NCI-H1436 treated with DMSO at 0.1 percent for 48 hours (cell line): Measurements from ENCODE around the gene KCNH6.

ENCODE experiments used
- DNase-seq: peaks from one replicate; lab custom pipeline; 2025; lab: John Stamatoyannopoulos, UW

KCNH6 gene

DNA sequence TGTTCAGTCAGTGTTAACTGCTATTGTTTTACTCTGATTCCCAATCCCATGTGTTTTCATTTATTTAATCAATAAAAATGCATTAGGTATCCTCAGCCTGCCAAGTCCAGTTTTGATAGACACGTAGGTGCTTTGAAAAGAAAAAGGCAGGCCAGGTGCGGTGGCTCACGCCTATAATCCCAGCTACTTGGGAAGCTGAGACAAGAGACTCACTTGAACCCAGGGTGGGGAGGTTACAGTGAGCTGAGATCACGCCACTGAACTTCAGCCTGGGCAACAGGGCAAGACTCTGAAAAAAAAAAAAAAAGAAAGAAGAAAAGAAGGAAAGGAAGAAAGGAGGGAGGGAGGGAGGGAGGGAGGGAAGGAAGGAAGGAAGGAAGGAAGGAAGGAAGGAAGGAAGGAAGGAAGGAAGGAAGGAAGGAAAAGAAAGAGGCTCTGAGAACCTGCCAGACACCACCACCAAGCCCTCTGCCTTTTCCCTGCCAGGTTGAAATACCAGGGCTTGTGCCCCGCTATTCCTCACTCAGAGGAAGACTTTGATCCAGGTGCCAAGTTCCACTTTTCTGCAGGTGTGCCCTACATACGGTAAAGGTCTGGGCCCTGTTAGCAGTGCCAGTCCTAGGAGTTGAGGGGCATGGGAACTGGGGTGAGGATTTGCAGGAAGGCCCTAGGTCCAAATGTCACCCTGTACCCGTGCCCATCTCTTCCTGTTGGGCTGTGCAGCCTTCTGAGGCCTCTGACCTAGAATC, 10.1 kb upstream of the KCNH6 start:
- no peak for DNase-seq

DNA sequence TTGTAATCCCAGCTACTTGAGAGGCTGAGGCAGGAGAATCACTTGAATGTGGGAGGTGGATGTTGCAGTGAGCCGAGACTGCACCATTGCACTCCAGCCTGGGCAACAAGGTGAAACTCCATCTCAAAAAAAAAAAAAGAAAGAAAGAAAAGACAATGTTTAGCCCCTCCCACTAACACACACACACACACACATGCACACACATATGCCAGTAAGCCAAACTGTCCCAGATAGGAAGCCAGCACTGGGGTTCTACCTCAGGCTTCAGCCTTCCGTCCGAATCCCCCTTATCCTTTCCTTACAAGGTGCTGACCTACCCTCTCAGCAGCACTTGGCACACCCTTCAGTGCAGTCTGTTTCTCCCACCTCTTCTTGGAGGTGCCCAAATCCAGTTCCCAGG, 8.7 kb upstream of the KCNH6 start:
- DNase-seq = no peak

DNA sequence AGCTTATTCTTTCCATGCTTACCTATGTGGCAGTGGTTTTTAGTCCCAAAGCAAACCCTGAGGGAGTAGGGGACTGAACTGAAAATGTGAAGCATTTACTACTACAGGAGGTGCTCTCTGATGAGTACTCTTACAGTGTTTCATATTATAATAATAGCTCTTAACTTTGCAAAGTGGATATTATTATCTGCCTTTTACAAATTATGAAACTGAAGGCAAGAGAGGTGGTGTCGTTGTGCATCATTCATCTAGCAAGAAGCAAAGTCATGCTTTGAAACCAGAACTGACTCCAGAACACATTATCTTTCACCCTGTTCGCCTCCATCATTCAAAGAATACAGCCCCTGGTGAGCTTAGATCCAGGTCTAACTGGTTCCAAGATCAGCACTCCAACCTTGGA, 8.2 kb upstream of the KCNH6 start:
- no peak for DNase-seq

DNA sequence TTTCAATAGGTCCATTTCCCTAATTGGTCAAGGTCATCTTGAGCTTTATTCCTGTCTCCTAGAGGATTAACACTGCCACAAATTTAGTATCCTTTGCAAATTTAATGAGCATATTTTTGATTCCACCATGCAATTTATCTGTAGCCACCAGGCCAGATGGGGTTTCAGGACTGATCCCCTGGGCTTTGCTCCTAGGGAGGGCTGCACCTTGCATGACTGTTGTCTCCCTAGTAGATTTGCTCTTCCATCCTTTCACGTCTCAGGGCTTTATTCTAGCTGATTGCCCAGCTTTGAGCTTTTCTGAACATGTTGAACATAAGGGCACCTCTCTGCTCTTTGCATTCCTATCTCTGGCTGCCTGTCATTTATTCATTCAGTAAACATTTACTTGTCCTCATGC, 7.7 kb upstream of the KCNH6 start:
- DNase-seq = no peak

DNA sequence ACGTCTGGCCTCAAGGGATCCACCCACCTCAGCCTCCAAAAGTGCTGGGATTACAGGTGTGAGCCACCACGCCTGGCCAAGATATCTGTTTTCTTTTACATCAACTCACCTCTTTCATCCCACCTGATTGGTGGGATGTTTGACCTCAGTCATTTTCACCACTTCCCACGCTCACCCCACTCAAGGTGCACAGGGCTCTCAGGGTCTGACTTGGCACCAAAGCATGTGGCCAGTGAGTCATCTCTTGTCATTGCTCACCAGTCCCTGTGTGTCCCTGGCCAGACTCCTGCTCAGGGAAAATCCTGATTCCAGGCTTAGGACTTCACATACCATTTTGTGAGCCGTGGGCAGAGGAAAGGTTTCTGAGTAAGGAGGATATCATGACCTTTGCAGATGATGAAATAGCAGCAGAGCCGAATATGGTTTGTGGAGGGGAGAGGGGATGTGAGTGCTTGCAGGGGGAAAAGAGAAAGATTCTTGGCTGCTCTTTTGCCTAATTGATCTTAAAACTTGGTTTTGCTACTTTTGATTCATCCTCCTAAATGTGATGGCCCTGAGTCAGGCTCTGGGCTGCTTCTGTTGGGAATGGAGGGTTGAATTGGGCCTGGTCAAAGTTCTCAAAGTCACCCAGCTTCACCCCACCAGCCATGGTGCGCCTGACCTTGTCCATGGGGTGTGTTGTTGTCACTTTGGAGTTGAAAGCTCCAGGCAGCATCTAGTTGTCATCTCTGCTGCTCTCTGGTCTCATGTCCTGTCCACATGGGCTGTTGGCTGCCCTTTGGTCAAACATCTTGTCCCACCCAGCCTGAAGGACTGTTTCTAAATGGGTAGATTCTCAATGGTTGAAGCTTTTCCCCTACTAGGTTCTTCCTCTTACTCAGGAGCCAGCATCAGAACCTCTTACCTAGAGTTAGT, 6.0 kb upstream of the KCNH6 start:
- DNase-seq = no peak

DNA sequence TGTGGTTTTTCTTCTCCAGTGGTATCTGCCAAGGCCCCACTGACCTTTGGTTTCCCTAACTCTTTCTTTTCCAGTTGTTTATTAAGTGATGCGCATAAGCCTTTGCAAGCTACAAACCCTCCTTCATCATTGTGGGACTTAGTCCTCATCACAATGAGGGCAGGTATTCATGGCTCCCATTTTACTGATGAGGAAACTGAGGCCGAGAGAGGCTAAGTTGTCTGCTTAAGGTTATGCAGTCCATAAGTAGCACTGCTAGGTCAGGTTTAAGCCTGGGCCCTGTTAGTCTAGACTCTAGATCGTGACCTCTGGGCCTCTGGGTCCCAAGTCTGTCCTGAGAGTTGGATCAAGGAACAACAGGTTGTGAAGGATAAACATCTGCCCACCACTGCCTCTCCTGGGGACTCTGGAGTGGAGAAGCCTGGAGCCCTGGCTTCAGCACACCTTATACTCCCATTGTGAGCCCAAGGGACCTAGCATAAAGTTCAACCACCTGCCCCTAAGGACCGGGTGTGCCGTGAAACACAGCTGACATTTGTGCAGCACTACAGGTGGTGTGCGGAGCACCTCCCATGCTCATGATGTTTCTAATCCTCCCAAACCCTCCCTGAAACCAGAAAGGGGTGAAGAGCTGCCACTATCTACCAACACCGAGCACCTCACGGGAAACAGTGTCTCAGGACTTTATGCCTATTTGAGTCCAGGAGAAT, 5.2 kb upstream of the KCNH6 start:
- DNase-seq = peak; percentile 59

DNA sequence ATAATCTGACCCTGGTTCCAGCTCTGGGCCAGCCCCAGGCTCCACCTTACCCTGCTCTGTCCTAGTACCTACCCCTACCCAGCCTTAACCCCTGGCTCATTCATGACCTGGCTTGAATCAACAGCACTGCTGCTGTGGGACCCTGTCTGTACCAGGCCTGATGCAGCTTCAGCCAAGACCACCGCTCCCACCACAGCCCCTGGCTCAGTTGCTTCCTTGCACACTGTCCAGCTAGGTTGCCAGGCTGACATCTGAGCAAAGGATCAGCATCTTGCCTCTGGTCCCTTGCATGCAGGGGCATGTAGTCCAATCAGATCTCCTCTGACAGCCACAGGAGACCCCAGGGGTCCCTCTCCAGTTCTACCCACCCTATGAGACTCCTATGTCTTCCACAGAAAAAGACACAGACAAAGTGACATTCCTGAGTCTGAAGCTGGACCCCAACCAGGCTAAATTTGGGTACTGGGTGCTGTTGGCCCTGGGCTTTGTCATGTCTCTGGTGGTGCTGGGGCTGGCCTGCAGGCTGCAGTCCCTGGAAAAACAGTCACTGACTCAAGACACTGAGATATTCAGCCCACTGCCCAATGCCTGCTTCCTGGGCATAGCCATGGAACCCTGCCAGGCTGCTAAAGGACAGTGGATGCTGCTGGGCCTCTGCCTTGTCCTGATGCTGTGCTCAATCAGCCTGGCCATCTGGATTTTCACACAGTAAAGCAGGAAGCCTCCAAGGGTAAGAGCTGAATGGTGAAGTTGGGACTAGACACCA, 3.9 kb upstream of the KCNH6 start:
- DNase-seq = no peak

DNA sequence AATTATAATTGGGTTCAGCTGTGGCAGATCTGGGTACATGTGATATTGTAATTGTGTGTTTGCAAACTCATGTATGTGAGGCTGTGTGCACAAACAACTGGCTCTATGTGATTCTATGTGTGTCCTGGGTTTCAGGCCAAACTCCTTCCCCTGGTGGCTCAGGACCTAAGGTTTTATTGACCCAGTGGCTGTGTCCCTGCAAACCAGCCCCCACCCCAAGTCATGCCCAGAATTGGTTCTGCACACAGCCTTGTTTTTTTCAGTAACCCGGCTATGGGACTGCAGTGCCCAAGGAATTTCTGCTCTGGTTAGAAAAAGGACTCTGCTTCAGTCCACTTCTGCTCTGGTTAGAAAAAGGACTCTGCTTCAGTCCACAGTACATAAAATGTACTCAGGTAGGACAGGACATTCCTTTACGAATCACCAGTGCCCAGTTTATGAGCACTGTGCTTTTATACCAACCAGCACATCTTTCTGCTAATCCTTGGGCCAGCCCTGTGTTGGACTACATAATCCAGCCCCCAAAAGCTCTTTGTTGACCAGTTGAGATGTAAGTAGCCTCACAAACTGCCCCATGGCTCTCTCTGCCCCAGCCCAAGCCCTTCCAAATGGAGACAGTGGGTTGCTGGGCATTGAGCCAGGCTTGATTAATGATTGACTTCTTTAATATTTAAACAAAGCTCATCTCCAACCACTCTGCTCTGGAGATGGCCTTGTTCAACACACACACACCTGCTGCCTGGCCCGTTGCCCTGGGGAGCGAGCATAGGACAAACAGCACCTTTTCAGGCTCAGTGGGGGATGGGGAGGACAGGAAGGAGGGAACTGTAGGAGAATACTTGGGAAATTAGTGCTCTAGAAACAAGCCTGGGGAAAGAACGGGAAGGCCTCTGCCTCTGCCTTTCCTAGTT, 2.9 kb upstream of the KCNH6 start:
- DNase-seq = peak; percentile 58

DNA sequence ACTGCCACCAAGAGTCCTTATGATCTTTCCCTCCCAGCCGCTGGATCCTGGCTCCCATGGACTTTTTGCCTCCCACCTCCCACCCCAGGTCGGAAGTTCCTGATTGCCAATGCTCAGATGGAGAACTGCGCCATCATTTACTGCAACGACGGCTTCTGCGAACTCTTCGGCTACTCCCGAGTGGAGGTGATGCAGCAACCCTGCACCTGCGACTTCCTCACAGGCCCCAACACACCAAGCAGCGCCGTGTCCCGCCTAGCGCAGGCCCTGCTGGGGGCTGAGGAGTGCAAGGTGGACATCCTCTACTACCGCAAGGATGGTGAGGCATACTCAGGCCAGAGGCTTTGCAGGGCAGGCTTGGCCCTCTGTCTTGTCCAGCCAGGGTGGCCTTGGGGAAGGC, 893 bp downstream of the KCNH6 start:
- no peak for DNase-seq

DNA sequence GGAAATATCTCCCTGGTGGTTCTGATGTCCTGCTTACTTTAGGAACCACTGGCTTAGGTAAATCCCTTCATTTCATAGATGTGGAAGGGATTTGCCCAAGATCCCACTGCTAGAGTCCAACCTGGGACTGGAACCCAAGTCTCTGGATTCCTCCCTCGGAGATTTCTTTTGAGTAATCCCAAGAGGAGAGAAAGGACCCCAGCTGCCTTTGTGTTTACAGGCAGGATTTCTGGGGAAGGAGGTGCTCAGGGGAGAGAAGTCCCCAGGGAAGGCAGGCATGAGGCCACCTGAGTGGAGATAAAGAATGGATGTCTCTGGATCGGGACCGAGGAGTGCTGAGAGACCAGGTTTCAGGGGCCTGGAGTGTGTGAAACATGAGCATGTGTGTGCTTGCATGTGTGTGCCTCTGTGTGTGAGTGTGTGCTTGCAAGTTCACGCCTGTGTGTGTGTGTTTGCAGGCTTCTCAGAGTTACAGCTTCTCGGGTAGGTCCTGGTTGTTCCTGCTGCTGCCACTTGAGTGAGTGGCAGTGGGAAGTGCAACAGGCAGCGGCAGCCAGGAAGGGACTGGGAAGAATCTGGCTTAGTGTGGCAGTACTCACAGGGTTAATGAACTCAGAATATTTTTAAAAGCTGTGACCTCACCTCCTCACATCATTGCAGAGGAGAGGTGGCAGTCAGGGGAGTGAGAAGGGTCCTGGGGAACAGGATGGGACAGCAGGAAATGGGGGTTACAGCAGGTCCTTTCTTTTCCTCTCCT, 2.2 kb downstream of the KCNH6 start:
- no peak for DNase-seq

DNA sequence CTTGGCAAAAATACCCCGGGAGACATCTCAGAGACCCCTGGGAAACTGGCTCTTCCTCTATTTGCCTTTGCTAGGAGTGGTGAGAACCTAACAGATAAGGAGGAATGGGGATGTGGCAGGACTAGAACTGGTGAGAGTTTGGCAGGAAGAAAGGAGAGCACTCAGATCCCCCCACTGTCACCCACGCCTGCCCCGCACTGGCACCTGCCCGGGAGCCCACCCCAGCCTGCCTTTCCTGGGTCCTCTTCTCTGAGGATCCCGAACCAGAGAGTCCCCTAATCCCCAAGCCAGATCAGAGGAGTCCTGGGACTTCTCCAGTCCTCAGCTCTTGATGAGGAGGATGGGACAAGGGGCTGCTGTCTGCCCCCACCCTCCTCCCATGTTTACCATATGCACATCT, 3.7 kb downstream of the KCNH6 start:
- DNase-seq = no peak

DNA sequence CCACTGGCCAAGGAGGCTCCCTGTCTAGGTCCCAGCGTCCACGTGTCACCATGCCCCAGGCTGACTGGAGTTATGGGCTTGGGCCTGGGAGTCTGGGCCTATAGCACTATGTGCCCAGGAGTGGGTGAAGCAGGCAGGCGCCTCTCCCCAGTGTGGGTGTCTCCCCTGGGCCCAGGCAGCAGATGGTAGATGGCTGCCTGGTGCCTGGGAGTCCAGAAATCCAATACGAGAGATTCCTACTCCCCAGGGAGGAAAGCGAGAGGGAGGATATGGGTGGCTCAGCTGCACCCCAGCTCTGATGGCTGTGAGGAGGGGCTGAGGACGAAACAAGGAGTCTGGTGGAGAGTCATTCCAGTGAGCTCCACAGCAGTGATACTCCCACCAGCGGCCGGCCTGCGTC, 5.0 kb downstream of the KCNH6 start:
- no peak for DNase-seq

DNA sequence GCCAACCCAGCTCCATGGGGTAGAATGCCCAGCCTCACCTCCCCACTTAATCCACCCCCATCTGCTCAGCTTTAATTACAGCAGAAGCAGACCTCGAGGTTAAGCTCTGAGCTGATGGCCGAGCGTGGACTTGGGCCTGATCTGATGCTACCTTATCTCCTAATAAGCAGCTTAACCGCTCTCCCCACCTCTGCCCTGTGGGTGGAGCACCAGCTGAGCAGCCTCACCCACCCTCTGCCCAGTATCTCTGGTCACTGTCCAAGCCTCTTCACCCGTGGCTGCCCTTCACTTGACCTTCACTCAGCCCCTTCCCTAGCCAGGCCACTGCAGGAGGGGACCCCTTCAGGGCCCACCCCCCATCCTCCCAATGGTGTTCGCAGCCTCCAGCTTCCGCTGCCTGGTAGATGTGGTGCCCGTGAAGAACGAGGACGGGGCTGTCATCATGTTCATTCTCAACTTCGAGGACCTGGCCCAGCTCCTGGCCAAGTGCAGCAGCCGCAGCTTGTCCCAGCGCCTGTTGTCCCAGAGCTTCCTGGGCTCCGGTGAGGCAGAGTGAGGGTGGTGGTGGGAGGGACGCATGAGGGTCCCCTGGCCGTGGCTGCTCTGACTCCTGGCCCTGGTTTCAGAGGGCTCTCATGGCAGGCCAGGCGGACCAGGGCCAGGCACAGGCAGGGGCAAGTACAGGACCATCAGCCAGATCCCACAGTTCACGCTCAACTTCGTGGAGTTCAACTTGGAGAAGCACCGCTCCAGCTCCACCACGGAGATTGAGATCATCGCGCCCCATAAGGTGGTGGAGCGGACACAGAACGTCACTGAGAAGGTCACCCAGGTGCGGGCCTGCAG, 6.8 kb downstream of the KCNH6 start:
- DNase-seq = no peak

DNA sequence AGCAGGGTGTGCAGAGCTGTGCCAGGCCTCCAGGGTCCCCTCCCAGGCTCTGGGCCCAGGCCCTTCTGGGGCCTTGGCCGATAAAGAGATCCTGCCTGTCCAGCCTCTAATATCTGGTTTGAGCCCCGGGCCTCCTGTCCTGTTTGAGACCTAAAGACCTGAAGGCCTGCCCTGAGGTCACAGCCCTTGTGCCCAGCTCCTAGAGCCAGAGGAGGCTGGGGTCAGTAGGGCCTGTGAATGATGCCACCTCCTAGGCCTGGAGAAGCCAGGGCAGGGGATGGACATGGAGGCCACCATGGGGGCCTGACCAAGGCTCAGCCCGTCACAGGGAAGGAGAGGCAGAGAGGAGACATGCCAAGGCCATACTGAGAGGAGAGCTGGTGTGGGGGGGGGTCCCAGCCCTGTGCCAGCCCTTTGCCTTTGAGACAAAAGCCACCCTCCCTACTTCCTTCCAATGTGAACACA, 7.4 kb downstream of the KCNH6 start:
- DNase-seq = no peak

DNA sequence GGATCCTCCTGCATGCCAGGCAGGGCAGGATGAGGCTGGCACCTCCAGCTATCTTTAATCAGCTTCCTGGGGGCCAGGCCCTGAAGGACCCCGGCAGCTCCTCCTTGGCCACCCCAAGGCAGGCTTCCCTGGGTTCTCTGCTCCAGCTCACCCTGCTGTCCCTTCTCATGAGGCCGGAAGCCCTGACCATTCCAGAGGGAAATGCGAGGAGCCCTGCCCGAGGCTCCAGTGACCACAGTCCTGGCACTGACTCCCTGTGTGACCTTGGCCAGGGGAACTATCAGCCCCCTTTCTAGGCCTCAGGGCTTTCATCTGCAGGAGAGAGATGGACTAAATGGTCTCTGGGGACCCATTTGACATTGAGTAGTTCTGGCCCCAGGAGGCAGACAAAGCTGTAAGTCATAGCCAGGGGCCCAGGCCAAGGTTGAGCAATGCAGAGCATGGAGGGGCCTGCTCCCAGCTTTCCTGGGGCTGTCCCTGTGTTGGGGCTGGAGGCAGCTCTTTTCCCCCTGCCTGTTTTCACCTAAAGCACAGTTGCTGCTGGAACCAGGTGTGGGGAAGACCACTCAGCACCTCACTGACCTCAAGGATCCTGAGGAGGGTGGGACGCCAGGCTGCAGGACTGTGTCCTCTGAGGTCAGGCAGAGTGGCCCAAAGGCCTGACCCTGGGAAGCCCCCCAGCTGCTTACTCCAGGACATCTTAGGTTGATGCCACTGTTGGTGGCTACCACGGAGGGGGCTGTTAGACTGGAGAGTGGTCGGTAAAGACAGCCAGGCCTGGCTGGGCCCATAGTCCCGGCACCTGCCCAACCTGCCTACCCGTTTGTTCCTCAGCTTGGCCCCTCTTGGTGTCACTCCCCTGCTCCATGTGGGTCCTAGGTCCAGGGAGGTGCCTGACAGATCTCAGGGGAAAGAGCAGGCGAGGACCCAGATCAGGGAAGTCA, 8.1 kb downstream of the KCNH6 start:
- DNase-seq = no peak

DNA sequence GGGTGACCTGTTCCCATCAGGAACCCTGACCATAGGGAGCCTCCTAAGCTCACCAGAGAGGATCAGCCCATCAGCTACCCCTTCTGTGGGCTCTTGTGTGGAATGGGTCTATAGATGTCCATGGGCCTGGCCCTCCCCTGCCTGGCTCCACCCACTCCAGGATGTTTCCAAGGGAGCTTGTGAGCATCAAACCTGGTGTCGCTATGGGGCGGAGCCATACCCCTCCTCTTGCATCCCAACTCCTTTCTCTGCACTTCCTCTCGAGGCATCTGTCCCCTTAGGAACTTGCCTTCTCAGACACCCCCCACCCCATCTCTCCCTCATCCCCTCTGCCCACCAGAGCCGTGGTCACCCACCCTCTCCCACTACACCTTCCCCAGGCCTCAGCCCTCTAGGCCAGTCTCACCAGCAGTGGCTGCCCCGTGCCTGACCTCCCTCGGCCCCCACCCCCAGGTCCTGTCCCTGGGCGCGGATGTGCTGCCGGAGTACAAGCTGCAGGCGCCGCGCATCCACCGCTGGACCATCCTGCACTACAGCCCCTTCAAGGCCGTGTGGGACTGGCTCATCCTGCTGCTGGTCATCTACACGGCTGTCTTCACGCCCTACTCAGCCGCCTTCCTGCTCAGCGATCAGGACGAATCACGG, 10.4 kb downstream of the KCNH6 start:
- DNase-seq = no peak

DNA sequence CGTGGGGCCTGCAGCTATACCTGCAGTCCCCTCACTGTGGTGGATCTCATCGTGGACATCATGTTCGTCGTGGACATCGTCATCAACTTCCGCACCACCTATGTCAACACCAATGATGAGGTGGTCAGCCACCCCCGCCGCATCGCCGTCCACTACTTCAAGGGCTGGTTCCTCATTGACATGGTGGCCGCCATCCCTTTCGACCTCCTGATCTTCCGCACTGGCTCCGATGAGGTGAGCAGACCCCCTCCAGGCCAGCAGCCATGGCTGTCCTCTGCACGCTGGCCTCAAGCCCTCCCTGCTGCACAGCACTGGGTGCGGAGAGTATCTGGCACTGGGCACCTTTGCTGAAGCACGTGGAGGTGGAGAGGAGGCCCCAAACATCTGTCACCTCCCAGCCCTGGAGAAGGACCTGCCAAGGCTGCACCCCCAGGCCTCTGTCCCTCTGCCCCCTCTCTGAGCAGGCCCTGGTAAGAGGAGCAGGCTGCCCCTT, 11.0 kb downstream of the KCNH6 start:
- DNase-seq = no peak
